ENCODE data around the gene TUT7.
"Not testable (repeated sequence)": the region's sequence is repeated elsewhere in the genome, so short reads cannot be mapped to it uniquely, and the experiment has no call there.

TUT7 gene

DNA sequence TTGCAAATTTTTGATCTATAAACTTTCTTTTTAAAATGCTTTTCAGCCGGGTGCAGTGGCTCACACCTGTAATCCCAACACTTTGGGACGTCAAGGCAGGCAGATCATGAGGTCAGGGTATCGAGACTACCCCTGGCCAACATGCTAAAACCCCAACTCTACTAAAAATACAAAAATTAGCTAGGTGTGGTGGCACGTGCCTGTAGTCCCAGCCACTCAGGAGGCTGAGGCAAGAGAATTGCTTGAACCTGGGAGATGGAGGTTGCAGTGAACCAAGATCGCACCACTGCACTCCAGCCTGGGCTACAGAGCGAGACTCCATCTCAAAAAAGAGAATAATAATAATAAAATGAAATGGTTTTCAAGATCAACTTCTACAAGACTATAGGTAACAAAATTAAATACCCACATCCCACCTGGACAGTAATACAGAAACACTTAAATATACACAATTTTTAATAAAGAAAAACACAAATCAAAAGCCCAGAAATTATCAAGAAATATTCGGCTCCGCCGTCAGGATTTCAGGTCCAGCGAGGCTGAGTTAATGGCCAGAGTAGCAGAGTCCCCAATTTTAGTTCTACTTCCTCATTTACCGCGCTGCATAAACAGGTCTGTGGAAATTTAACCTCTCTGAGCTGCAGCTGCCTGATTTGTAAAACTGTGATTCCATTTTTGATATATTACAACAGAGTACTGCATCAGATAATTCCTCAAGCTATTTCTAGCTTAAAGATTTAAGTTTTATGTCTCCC, 4.0 kb downstream of the TUT7 start:
- no peak for DNase-seq

DNA sequence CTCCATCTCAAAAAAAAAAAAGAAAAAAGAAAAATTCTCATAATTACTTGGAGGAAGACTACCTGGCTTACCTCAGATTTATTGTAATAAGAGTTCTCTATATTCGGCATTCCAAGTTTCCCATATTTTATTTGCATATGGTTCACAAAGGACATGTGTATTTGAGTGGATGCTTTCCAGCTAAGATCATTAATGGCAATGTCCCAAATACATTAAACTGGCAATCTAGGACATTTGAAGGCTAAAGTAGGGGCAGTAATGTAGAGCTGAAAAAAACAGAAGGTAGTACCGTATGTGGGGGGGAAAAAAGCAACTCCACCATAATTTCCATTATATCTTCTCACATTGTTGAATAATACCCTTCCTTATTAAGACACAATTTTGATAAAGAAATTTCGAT, 4.9 kb downstream of the TUT7 start:
- DNase-seq, result no peak

GRCh38 chr9:86347991-86348390, 6.2 kb downstream of the TUT7 start:
- no peak for DNase-seq

DNA sequence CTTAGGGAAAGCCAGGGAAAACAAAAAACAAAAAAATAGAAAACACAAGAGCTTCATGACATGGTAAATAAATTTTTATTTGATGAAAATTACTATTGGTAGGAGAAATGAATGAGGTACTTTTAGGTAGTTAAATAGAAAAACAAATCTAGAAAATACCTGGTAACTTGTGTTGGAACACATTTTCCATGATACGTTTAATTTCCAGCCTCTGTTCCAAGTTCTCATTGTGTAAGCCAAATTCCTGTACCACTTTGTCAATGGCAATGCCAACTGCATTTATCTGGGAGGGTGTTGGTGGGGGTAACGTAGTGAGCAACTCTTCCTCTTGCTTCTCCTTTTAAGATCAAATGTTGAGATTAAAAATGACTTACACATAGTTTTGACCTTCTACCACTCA, 9.4 kb downstream of the TUT7 start:
- no peak for DNase-seq

DNA sequence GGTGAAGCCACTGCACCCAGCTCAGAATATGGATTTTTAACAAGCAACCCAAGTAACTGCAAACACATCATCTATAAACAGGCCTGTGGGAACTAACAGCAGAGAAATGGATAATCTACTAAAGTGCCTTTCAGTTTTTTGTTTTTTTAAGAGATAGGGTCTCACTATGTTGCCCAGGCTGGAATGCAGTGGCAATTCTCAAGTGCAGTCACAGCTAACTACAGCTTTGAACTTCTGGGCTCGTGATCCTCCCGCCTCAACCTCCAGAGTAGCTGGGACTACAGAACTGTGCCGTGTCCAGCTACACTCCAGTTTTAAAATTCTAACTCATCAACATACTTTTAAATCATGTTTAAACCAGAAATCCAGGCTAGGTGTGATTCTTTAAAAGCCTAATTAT, 11.9 kb downstream of the TUT7 start:
- no peak for DNase-seq

- DNase-seq, result no peak
Measured at GRCh38 chr9:86341007-86341491, 13.2 kb downstream of the TUT7 start.

- DNase-seq, result no peak
Measured at GRCh38 chr9:86340356-86341006, 13.7 kb downstream of the TUT7 start.

DNA sequence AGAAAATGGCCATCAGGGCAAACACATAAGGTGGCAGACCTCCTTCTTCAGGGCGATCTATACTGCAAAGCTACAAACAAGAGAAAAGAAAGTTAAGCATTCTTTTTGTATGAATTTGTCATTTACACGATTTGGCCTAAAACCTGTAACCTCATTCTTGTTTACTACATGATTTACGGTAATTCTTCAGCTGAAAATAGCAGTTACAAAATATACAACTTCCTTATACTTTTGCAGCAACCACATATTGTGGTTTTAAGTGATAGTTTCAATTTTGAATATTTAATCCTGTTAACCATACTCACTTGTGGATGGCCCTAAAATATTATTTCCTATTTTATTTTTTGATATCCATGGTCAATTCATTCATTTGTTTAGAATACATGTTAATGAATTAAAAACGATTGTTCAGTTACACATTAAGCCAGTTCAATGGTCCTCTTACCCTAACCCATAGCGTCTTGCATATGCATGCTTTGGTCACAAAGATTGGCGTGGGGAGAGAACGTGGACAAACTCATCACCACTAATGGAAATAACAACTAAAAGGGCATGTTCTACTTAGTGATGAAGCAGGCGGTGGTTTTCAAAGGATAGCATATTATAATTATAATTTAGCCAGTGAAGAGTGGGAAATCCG, 16.6 kb downstream of the TUT7 start:
- DNase-seq, result no peak

GRCh38 chr9:86336058-86336457, 18.2 kb downstream of the TUT7 start:
- no peak for DNase-seq

DNA sequence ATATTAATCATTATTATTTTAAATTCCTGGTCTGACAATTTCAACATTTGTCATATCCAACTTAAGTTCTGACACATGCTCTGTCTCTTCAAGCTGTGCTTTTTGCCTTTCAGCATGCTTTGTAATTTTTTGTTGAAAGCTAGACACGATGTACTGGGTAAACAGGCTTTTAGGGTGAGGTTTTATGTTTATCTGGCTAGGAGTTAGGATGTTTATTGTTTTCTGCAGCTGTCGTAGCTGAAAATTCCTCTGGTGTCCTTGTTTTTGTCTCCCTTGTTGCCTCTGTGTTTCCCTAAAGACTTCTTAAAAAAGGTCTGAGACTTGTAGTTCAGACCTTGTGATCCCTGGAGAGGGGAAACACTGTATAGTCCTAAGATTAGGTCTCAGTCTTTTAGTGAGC, 20.6 kb downstream of the TUT7 start:
- DNase-seq, result no peak

- no peak for DNase-seq
Measured at GRCh38 chr9:86330186-86330585, 24.0 kb downstream of the TUT7 start.

DNA sequence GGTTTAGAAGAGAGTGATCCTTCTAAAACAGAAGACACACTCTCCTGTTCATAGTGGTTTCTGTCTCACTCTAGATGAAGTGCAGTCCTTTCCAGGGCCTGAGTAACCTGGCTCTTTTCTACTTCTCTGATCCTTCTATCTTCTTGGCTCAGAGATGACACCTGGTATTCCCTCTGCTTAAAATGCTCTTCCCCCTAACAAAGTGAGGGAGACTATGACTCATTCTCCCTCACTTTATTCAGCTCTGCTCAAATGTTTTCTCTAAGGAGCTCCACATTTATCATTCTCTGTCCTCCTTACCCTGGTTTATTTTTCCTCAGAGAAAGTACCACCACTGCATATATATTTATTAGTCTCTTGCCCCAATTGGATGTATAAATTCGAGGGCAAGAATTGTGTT, 24.6 kb downstream of the TUT7 start:
- no peak for DNase-seq

DNA sequence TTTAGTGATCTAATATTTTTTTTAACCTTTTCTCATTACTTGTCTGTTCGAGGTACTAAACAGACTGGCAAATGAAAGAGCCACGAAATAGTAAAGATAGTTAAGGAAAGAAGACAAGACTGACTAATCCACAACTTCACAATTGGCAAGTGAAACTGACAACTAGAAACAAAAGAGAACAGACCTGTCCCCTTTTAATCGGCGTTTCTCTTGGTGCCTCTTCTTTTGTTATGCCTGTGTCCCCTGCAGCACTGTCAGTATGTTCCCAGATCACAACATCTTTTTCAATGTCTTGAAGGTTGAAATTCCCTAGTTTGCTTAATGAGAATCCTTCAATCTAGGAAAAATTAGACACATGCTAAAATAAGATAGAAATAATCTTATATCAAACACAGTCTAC, 26.1 kb downstream of the TUT7 start:
- DNase-seq, result no peak

GRCh38 chr9:86326536-86326935, 27.7 kb downstream of the TUT7 start:
- no peak for DNase-seq

DNA sequence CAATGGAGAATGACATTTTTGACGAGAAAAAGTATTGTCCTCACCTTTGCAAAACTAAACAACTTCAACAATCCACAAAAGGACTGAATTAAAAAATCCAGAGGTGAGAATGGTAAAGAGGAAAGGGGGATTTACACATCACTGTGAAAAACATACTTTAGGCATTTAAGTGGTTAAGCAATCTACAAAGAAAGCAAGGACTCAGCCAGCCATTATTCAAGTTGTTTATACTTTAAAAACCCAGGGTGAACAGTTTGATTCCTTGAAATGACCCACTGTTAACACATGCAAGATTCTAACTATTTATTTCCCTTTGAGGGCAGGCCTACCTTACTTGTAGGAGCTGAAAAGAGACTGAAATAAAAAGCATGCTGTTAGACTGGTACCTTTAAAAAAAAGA, 29.3 kb downstream of the TUT7 start:
- no peak for DNase-seq

DNA sequence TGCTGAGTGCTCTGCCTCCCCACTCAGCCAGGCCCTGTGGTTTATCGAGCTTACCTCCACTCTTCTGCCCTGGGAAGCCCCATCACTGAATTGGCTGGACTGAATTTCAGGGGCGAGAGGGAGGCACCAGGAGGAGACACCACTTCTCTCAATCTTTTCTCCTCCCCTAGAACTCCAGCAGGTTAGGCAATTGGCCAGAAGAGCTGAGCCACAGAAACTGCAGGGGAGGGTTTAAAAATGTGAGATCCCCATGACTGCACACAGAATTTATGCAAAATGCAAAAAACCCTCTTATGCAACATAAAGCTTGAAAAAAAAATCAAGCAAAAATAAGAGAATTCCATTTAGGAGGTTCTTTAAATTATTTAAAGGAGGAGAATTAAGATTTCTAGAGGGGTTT, 29.9 kb downstream of the TUT7 start:
- DNase-seq, result no peak

- no peak for DNase-seq
Measured at GRCh38 chr9:86322973-86323644, 31.1 kb downstream of the TUT7 start.

- DNase-seq, result no peak
Measured at GRCh38 chr9:86321373-86321772, 32.8 kb downstream of the TUT7 start.

GRCh38 chr9:86318187-86318586, 36.0 kb downstream of the TUT7 start:
- no peak for DNase-seq

- no peak for DNase-seq
Measured at GRCh38 chr9:86315078-86315477, 39.1 kb downstream of the TUT7 start.

DNA sequence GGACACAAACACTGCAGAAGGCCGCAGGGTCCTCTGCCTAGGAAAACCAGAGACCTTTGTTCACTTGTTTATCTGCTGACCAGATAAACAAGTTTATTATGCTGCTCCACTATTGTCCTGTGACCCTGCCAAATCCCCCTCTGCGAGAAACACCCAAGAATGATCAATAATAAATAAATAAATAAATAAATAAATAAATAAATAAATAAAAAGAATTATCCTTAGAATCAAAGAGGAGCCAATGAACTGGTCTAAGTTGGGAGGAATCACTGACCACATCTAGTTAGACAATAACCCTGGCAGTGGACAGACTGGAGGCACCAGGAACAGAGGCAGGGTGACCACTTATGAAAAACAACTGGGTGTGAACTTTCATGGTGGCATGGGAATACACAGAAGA, 41.3 kb downstream of the TUT7 start:
- DNase-seq, result not testable (repeated sequence)

GRCh38 chr9:86308687-86309086, 45.5 kb downstream of the TUT7 start:
- DNase-seq, result no peak

- no peak for DNase-seq
Measured at GRCh38 chr9:86304236-86304730, 49.9 kb downstream of the TUT7 start.
